G401 (cell line): ENCODE data around the gene MXRA8. TPM values are rescaled to one million over a fixed set of nuclear protein-coding genes. Genes with fewer than 3 reads are reported as not detected.
"Not testable (repeated sequence)": the region's sequence is repeated elsewhere in the genome, so short reads cannot be mapped to it uniquely, and the experiment has no call there.

Experiments
- DNase-seq: peaks from one replicate; pipeline ENCODE4 v3.0.0-alpha.2; 2015; ENCODE audit warnings: low spot score
- in situ Hi-C: cut with HindIII; loops from 2 replicates; pipeline ENCODE4 v1.10.0; 2016; ENCODE audit warnings: low sequenced_read_pairs, mixed read lengths
- total RNA-seq: library from RNA; depleted of rRNA; stranded (reverse); fragments of >200 nt; shearing (Covaris generic); gene quantifications from 2 replicates; pipeline ENCODE4 v1.2.3, GENCODE V29; 2014

Gene MXRA8
- total RNA-seq, 1 experiment from 2014 or later = 23.0 TPM

GRCh38 chr1:1371746-1372711 lies 13.7 kb upstream of the MXRA8 start:
- DNase-seq = peak; percentile 36
- in situ Hi-C loops = loop anchor here (10.0 kb wide), 2 partner anchors 63 to 193 kb away; partner anchors contain the start of gene VWA1

- DNase-seq = no peak
- in situ Hi-C loops = loop anchor here (10.0 kb wide), 2 partner anchors 63 to 193 kb away; partner anchors contain the start of gene VWA1
Measured at GRCh38 chr1:1371364-1371745, 13.0 kb upstream of the MXRA8 start.

DNA sequence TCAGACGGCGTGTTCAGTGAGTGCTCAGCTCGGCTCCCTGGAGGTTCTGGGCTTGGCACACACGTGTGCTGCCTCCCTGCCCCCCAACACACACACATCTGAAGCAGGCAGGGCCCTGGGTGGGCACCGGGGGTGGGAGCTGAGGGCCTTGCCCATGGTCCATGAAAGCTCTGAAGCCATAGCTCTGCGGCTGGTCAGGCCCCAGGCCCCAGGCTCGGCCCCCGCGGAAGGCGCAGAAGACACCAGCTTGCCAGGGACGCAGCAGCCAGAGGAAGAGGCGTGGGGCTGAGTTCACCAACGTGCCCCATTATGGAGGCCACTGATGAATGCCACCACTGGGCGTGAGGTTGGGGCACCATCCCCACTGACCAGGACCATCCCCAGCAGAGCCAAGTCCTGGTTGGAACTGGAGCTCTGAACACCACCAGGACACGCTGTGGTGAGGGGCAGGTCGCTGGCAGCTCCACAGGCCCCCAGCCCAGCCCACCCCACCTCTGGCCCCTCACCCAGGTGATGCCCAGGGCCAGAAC lies 12.5 kb upstream of the MXRA8 start:
- in situ Hi-C loops = loop anchor here (10.0 kb wide), 2 partner anchors 64 to 194 kb away; partner anchors contain the start of gene VWA1
- no peak for DNase-seq

DNA sequence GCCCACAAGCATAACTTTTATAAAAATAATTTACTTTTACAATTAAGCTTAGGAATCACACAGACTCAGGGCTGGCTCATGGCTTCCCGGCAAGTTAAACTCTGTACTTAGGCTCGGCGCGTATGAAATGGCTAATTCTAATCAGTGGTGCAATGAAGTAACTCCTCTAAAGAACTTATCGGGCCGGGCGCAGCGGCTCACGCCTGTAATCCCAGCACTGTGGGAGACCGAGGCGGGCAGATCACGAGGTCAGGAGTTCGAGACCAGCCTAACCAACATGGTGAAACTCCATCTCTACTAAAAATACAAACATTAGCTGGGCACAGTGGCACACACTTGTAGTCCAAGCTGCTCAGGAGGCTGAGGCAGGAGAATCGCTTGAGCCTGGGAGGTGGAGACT lies 11.7 kb upstream of the MXRA8 start:
- in situ Hi-C loops = loop anchor here (10.0 kb wide), 2 partner anchors 65 to 195 kb away; partner anchors contain the start of gene VWA1
- not testable (repeated sequence) for DNase-seq

DNA sequence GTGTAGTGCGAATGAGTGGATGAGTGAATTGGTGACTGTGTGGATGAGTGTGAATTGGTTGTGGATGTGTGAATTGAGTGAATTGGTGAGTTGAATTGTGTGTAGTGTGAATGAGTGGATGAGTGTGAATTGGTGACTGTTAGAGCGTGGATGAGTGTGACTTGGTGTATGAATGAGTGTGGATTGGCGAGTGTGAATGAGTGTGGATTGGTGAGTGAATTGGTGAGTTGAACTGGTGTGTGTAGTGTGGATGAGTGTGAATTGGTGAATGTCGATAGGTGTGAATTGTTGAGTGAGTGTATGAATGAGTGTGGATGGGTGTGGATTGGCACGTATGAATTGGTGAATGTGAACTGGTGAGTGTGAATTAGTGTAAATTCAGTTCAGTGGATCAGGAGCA lies 9.0 kb upstream of the MXRA8 start:
- in situ Hi-C loops = no loop called here
- no peak for DNase-seq

DNA sequence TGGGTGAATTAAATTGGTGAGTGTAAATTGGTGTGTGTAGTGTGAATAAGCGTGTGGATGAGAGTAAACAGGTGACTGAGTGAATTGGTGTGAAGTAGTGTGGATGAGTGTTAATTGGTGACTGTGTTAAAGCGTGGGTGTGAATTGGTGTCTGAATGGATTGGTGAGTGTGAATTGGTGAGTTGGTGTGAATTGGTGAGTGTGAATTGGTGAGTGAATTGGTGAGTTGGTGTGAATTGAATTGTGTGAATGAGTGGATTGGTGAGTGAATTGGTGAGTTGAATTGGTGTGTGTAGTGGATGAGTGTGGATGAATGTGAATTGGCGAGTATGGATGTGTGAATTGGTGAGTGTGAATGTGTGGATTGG lies 8.3 kb upstream of the MXRA8 start:
- DNase-seq = no peak
- in situ Hi-C loops = no loop called here

- DNase-seq = no peak
- in situ Hi-C loops = no loop called here
Measured at GRCh38 chr1:1365875-1366698, 7.7 kb upstream of the MXRA8 start.

GRCh38 chr1:1364266-1364665 lies 5.9 kb upstream of the MXRA8 start:
- DNase-seq = no peak
- in situ Hi-C loops = no loop called here

DNA sequence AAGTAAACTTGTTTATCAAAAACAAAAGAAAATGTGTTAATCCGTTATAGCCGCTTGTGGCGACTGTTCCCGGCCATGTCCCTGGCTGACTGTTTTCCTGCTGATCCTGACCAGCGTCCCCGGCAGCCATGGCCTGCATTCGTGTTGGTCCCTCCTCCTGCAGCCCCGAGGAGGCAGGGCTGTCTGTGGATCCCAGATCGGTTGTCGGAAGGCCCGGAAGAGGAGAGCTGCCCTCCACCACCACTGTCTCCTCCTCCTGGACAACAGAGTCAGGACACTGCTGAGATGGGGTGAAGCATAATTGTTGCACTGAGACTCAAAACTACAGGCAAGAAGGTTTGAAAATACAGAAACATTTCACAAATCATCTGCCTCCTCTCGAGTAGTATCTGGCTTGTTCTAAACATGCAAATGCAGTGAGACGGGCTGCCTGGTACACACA lies 3.6 kb upstream of the MXRA8 start:
- in situ Hi-C loops = no loop called here
- DNase-seq = no peak

DNA sequence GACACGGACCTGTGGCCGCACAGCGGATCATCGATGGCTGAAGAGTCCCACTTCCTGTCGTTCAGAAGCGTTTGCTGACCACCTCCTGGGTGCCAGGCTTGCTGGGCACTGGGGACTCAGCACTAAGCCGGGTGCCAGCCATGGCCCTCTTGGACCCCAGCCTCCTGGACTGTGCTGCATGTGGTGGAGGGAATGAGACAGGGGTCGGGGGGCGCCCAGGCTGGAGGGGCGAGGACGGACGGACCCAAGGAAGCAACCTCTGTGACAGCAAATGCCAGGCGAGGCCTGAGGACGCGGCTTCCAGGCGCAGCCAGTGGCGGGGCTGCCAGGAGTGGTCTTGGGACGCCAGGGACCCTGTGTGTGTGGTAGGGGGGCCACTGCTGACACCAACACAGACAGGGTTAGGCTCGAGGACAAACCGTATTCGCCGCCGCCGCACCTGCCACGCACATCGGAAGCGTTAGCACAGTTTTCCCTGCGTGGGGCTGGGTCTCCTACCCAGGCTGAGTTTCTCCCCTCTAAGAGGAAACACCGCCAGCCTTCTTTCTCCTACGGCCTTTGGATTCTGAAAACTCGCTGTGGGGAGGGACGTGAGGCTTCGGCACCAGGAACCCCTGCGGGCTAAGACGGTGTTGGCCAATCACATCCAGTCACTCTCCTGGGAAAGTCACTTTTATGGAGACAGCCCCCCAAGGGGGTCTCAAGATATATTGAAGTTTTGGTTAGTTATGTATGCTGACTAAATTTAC lies 3.1 kb upstream of the MXRA8 start:
- in situ Hi-C loops = no loop called here

DNA sequence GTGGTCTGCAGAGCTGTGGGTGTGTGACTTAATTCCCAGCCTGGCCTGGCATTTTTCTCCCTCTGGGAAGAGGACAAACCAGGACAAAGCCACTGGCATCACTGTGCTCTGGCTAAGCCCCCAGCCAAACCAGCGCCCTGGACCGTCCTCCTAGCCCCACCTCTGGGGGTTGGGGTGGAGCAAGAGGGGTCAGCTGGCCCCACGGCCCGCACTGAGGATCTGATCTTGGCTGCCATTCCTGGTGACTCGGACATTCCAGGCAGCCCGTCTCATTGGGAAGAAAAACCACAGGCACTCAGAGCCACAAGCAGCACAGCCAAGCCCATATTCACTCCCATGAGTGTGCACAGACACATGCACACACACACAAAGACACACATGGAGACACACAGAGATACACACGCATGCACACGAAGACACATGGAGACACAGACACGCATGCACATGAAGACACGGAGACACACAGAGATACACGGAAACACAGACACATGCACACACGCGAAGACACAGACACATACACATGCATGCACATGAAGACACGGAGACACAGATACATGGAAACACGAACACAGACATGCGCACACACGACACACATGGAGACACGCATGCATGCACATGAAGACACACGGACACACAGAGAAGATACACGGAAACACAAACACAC lies 2.3 kb upstream of the MXRA8 start:
- in situ Hi-C loops = no loop called here
- DNase-seq = no peak

More for the DNA sequence above, 3.1 kb upstream of the MXRA8 start:
- no peak for DNase-seq

GRCh38 chr1:1359664-1360468 lies 1.5 kb upstream of the MXRA8 start:
- in situ Hi-C loops = no loop called here
- no peak for DNase-seq

GRCh38 chr1:1359308-1359663 lies 931 bp upstream of the MXRA8 start:
- in situ Hi-C loops = no loop called here
- DNase-seq = no peak

DNA sequence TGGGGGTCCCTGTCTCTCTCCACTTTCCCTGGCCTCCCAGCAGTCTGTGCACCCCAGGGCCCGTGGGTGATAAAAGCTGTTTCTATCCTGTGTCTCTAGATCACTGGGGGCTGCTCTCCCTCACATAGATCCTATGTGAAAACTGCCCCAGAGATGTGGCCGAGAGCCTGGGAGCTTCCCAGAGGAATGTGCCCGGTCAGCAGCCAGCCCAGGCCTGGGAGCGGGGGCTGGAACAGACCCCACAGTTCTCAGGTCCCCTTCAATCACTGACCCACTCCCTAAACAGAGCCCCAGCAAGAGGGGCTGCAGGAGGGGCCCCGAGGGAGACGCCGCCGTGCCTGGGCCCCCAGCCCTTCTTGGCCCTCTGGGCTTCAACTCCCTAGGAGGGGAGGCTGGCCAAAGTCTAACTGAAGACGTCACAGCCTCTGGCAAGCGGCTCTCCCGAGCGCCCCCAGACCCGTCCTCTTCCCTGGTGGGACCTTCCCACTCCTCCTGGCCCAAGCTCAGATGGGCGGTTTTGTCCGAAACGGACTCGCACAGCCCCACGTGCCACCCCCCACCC lies 403 bp downstream of the MXRA8 start:
- in situ Hi-C loops = no loop called here
- DNase-seq = no peak

- in situ Hi-C loops = no loop called here
Measured at GRCh38 chr1:1356796-1357401, 1.5 kb downstream of the MXRA8 start.

GRCh38 chr1:1356166-1356795 lies 2.1 kb downstream of the MXRA8 start:
- in situ Hi-C loops = no loop called here

More at GRCh38 chr1:1356796-1357401, 1.5 kb downstream of the MXRA8 start:
- DNase-seq = no peak

DNA sequence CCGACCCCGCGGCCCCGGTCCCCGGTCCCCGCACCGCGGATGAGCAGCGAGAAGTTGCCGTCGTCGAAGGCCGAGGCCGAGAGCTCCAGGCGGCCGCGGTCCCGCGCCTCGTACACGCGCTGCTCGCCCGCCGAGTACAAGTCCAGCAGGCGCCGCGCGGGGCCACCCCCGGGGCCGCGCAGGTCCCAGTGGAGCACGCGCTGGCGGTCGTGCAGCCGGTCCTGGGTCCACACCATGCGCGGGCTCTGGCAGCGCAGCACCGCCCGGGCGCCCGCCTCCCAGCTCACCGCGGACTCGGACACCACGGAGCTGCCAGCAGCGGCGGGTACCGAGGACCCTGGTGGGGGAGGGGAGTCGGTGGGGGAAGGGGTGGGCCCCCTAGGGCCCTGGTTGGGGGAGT lies 2.9 kb downstream of the MXRA8 start:
- in situ Hi-C loops = no loop called here

More at GRCh38 chr1:1356166-1356795, 2.1 kb downstream of the MXRA8 start:
- no peak for DNase-seq

More for the DNA sequence above, 2.9 kb downstream of the MXRA8 start:
- DNase-seq = no peak
